Right lung (tissue), 5 donors: ENCODE results near the gene ACP4. TPM values are rescaled to one million over a fixed set of nuclear protein-coding genes. Genes with fewer than 3 reads are reported as not detected.
"Not testable (repeated sequence)": the region's sequence is repeated elsewhere in the genome, so short reads cannot be mapped to it uniquely, and the experiment has no call there.

Experiments used
- DNase-seq, 2 donors: peaks; one replicate each; pipeline ENCODE4 v3.0.0-alpha.2; 2013
- polyA plus RNA-seq, 5 donors: library from polyadenylated mRNA; unstranded; fragments of 120-200 nt; gene quantifications; one replicate each; pipeline versions ENCODE4 v1.2.1 to v1.2.3, GENCODE V29; 2013; ENCODE audit warnings: inconsistent platforms in 1 of 5, low replicate concordance in 1 of 5; ENCODE audit not compliant: insufficient read length in 5 of 5, insufficient read depth in 1 of 5

ACP4 gene
- polyA plus RNA-seq, 5 donors: 0.18 to 0.19 TPM; not detected in 3

- DNase-seq: no peak
Measured at GRCh38 chr19:50797429-50797780, 7.2 kb downstream of the ACP4 start.

DNA sequence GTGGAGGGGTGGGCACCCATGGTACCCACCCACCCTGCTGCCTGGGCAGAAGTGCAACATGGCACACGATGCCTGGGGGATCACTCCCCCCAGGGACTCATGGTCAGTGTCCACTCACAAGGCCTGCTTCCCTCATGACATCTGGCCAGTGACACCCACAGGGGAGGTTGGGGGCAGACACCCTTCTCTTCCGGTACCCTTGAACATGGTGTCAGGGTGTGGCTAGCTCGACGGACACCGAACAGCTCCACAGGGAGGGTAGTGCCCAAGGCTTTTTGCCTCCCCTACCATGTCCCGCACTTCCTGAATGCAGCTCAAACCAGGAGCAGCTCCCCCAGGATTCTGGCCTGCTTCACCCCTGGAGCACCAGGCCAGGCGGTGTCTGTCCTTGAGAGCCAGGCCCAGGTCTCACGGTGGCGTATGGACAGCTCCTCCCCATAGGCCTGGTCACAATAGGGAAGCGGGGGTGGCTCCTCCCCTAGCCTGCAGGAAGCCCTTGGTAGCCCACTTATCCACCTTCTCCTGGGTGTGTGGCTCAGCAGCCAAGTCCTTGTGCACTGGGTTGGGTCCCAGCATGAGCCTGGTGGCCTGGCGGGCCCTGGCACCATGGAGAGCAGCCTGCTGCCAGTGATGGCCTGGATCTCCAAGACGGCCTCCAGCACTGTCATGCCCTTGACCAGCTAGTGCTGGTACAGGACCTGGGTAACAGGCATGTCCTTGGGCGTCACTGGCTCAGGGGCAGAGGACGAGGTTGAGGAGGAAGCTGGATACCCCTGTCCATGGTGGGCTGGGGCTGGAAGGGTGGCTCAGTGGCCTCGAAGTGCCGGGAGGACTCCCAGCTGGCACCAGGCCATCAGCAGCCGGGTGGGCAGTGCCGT, 7.8 kb downstream of the ACP4 start:
- no peak for DNase-seq

- no peak for DNase-seq
Measured at GRCh38 chr19:50798659-50799546, 8.7 kb downstream of the ACP4 start.

GRCh38 chr19:50799547-50799851, 9.3 kb downstream of the ACP4 start:
- no peak for DNase-seq

GRCh38 chr19:50801107-50801506, 10.9 kb downstream of the ACP4 start:
- DNase-seq: no peak

DNA sequence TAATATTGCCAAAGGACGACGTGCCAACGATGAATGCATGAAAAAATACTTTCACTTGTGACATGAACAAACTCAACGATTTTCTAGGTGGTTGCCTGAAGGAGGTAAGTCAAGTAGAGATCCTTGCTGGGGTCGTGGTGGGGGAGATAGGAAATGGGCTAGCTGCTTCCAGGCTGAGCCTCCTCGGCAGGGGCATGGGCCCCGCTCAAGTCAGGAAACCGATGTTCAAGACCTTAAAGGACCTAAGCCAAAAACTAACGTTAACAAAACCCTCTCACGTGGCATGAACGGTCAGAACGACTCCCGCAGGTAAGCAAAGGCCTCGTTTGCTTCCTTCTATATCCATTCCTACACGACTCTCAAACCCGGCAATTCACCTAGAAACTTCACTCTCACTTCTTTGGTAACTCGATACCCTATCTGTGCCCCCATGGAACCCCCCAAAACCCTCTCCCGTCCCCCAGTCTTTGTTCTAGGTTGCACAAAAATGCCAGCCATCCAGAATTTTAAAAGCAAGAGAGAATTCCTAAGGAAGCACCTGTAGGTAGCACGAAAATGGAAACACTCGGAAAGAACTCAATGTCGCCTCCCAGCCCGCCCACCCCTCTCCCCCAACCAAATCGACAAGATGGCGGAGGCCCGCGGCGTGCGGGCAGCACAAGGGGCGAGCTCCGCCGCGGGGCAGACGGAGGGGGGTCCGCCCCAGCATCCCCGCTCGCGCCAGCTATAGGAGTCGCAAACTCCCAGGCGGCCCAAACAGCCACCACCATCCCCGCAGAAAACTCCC, 13.6 kb downstream of the ACP4 start:
- peak in 1 of 2 donors; percentile 23 for DNase-seq

- peak; percentile 99 for DNase-seq
Measured at GRCh38 chr19:50804420-50805272, 14.4 kb downstream of the ACP4 start.

DNA sequence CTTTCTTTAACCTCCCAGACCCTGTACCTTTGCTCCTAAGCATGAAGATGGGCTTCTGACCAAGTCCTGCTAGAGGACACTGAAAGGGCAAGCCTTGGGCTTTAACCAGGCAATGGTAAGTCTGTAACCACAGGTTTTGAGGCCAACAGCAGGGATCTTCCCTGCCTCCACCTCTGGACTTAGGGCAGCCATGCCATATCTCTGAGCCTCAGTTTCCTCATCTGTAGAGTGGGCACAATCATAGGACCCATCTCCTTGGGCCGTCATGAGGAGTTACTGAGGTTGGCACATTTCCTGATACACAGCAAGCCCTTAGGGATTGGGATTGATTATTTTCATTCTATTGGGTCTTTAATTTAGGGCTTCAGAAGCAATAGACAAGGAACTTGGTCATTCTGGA, 18.6 kb downstream of the ACP4 start:
- no peak for DNase-seq

DNA sequence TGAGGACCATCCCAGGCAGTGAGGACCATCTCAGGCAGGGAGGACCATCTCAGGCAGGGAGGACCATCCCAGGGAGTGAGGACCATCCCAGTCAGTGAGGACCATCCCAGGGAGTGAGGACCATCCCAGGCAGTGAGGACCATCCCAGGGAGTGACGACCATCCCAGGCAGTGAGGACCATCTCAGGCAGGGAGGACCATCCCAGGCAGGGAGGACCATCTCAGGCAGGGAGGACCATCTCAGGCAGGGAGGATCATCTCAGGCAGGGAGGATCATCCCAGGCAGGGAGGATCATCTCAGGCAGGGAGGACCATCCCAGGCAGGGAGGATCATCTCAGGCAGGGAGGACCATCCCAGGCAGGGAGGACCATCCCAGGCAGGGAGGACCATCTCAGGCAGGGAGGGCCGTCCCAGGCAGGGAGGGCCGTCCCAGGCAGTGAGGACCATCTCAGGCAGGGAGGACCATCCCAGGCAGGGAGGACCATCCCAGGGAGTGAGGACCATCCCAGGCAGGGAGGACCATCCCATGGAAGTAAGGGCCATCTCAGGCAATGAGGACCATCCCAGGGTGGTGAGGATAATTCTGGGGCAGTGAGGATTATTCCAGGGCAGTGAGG, 21.5 kb downstream of the ACP4 start:
- DNase-seq: not testable (repeated sequence)

GRCh38 chr19:50812474-50812873, 22.3 kb downstream of the ACP4 start:
- no peak for DNase-seq

GRCh38 chr19:50814883-50815282, 24.7 kb downstream of the ACP4 start:
- DNase-seq: no peak

- no peak for DNase-seq
Measured at GRCh38 chr19:50815439-50815838, 25.2 kb downstream of the ACP4 start.

- DNase-seq: no peak
Measured at GRCh38 chr19:50817941-50818858, 28.0 kb downstream of the ACP4 start.

GRCh38 chr19:50818859-50819472, 28.8 kb downstream of the ACP4 start:
- no peak for DNase-seq

DNA sequence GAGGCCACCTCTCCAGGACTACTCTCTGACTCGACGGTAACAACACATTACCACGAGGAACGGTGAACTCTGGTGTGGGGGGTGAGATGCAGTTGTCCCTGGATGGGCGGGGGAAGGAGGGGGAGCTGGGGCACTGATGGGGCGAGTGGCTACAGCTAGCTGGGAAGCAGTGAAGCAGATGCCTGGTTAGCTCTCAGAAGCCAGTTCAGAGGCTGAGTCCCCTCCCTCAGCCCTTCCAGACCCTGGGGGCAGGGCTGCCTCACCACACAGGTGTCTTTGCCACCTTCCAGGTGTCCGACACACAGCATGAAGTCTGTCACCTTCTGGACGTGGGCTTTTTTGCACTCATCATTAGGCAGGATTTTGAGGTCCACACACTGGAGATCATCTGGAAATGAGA, 29.4 kb downstream of the ACP4 start:
- no peak for DNase-seq

- no peak for DNase-seq
Measured at GRCh38 chr19:50820086-50820485, 29.9 kb downstream of the ACP4 start.

GRCh38 chr19:50820549-50821247, 30.5 kb downstream of the ACP4 start:
- no peak for DNase-seq

GRCh38 chr19:50821248-50821612, 31.0 kb downstream of the ACP4 start:
- no peak for DNase-seq

DNA sequence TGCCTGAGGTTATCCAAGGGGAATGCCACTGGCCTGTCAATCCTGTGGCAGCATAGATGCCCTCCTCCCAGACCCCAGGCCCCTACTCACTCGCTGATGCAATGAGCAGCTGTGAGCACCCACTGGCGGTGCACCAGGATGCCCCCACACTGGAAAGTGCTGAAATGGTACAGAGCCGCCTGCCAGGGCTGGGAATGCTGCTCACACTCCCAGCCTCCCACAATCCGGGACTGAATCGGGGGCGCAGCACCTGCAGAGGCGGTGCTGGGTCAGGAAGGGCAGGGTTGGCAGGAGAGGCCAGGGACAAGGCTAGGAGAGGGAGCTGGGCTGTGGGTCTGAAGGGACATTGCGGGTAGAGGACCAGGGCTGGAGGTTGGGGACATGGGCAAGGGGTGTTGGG, 31.4 kb downstream of the ACP4 start:
- DNase-seq: no peak
